ENCODE results near the gene RPS3A.
A peak's percentile ranks its signal among the peaks of the same experiment; 100 is the strongest.

Gene RPS3A

GRCh38 chr4:151099976-151100417, 569 bp downstream of the RPS3A start:
- H3K4me3 ChIP-seq (ENCODE audit: low read length) = peak overlapping the region; percentile 98
- no peak for DNase-seq (ENCODE audit: low read depth)
- no peak for TF ChIP-seq CTCF (IDR thresholded peaks at IDR 0.05; ENCODE audit: insufficient read depth, low read depth, low read length, missing control alignments)

DNA sequence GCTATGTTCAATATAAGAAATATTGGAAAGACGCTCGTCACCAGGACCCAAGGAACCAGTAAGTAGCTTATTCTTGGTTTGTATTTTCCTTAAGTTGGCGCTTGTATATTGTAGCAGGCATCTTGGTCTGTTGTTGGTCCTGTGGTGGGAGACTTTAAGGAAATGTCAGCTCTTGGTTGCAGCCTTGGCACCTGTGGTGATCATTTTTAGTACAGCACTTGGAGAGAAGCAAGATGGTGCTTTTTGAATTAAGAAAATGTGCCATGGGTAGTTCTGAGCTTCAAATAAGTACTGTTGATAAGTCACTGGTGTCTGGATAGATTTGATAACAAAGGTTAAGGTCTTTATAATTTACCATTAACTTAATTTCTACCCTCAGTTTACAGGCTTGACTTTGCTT, 1.1 kb downstream of the RPS3A start:
- TF ChIP-seq CTCF (IDR thresholded peaks at IDR 0.05; ENCODE audit: insufficient read depth, low read depth, low read length, missing control alignments) = no peak
- peak overlapping the region; percentile 98 for H3K4me3 ChIP-seq (ENCODE audit: low read length)
- no peak for DNase-seq (ENCODE audit: low read depth)

DNA sequence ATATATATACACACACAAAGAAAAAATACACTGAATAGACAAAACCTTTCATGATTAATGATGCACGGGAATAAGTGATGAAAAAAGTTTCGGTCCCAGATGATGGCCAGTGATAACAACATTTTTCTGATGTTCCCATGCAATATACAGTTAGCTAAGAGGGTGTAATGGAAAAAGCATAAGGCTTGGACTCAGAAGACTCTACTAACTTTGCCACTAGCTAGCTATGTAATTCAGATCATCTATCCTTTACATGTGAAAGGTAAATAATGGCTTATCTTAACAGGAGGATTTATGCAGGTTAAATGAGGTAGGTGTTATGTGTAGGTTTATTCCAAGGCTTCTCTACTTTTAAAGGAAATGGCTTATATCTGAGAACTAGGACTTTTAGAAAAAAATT, 4.3 kb downstream of the RPS3A start:
- DNase-seq (ENCODE audit: low read depth) = no peak
- no peak for TF ChIP-seq CTCF (IDR thresholded peaks at IDR 0.05; ENCODE audit: insufficient read depth, low read depth, low read length, missing control alignments)

GRCh38 chr4:151104621-151105020, 5.2 kb downstream of the RPS3A start:
- DNase-seq (ENCODE audit: low read depth) = no peak
- TF ChIP-seq CTCF (IDR thresholded peaks at IDR 0.05; ENCODE audit: insufficient read depth, low read depth, low read length, missing control alignments) = no peak
- H3K4me3 ChIP-seq (ENCODE audit: low read length) = no peak overlapping the region

More for the DNA sequence above, 4.3 kb downstream of the RPS3A start:
- H3K4me3 ChIP-seq (ENCODE audit: low read length) = no peak overlapping the region

DNA sequence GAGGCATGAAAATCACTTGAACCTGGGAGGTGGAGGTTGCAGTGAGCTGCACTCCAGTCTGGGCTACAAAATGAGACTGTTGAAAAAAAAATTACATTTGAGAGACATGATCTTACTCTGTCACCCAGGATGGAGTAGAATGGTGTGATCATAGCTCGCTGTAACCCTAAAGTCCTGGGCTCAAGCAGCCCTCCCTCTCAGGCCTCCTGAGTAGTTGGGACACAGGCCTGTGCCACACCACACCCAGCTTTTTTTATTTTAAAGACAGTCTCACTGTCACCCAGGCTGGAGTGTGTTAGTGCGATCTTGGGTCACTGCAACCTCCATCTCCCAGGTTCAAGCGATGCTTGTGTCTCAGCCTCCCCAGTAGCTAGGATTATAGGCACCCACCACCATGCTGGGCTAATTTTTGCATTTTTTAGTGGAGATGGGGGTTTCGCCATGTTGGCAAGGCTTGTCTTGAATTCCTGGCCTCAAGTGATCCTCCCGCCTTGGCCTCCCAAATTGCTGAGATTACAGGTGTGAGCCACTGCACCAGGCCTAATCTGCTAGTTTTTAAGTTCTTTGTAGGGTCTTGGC, 6.1 kb downstream of the RPS3A start:
- no peak for TF ChIP-seq CTCF (IDR thresholded peaks at IDR 0.05; ENCODE audit: insufficient read depth, low read depth, low read length, missing control alignments)
- no peak for DNase-seq (ENCODE audit: low read depth)
- no peak overlapping the region for H3K4me3 ChIP-seq (ENCODE audit: low read length)

DNA sequence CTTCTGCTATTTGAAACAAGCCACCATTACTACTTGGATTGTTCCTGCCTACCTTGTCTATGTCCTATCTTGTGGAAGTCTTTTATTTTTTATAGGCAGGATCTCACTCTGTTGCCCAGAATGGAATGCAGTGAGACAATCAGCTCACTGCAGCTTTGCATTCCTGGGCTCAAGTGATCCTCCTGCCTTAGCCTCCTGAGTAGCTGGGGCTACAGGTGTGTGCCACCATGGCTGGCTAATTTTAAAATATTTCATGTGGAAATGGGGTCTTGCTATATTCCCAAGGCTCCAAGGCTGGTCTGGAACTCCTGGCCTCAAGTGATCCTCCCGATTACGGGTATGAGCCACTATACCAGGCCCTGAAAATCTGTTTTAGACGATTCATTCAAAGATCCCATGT, 7.6 kb downstream of the RPS3A start:
- no peak for TF ChIP-seq CTCF (IDR thresholded peaks at IDR 0.05; ENCODE audit: insufficient read depth, low read depth, low read length, missing control alignments)
- DNase-seq (ENCODE audit: low read depth) = no peak
- no peak overlapping the region for H3K4me3 ChIP-seq (ENCODE audit: low read length)

- no peak for TF ChIP-seq CTCF (IDR thresholded peaks at IDR 0.05; ENCODE audit: insufficient read depth, low read depth, low read length, missing control alignments)
- no peak for DNase-seq (ENCODE audit: low read depth)
Observed at GRCh38 chr4:151110236-151110635, 10.8 kb downstream of the RPS3A start.

More at GRCh38 chr4:151110236-151110635, 10.8 kb downstream of the RPS3A start:
- no peak overlapping the region for H3K4me3 ChIP-seq (ENCODE audit: low read length)
